K562 (cell line): Measurements from ENCODE around the gene NIFK. TPM values are rescaled to one million over a fixed set of nuclear protein-coding genes. Genes with fewer than 3 reads are reported as not detected.
A peak's percentile ranks its signal among the peaks of the same experiment; 100 is the strongest.

ENCODE experiments used
- ATAC-seq: fragments of 200-7000 bp; cut with Tn5 transposase; 3 replicates; pipeline ENCODE4 v1.9.1; 2020; ENCODE audit warnings: moderate library complexity
- BruUV-seq: library from RNA; stranded (reverse); fragments of 400-500 nt; replicated peaks from 2 replicates; lab custom pipeline; 2021; lab: Mats Ljungman, UMichigan
- CTCF ChIA-PET: fragments of 300-600 bp; formaldehyde crosslinking; extraction: SDS; loops from one replicate; lab custom pipeline; 2021; ENCODE audit warnings: low intra/inter-chr PET ratio; lab: Yijun Ruan, JAX
- POLR2A ChIA-PET: fragments of 300-600, 350-650 bp; sonication (Branson Sonifier 250); formaldehyde crosslinking; extraction: SDS; loops from one replicate; lab custom pipeline; 2021; ENCODE audit warnings: antibody characterized with exemption, inconsistent platforms; lab: Yijun Ruan, JAX
- DNase-seq, 4 experiments: peaks; one replicate each; pipeline versions ENCODE4 v3.0.0 to v3.0.0-alpha.2; 2011 to 2018; ENCODE audit warnings: low spot score in 3 of 4, mixed read lengths in 3 of 4; ENCODE audit errors: extremely low read depth in 1 of 4
- FAIRE-seq: peaks from 2 replicates; lab custom pipeline; 2011; peaks lifted over from hg19 to GRCh38; lab: Jason Lieb, UNC
- H2AFZ ChIP-seq: 2 replicates; pipeline ENCODE4 v1.6.0; 2011; ENCODE audit warnings: low read depth, low read length, control low read depth, inconsistent platforms
- H3K27ac ChIP-seq: fragments of 200-600 bp; 3 replicates; pipeline ENCODE4 v1.8.0; 2011; ENCODE audit warnings: low read depth, mild to moderate bottlenecking, control low read depth, inconsistent platforms, low read length, moderate library complexity, mixed read lengths; ENCODE audit errors: extremely low read depth
- H3K27me3 ChIP-seq, 2 experiments: fragments of 300-600 bp in 1 of 2; 2 replicates in 1 of 2; 3 replicates in 1 of 2; pipeline versions ENCODE4 v1.6.0 to v1.8.0; 2011; ENCODE audit warnings: inconsistent platforms in 2 of 2, low read length in 2 of 2, mild to moderate bottlenecking in 1 of 2, mixed read lengths in 1 of 2, moderate library complexity in 1 of 2; ENCODE audit not compliant: control insufficient read depth in 2 of 2, insufficient read depth in 2 of 2
- H3K36me3 ChIP-seq: fragments of 300-600 bp; 3 replicates; pipeline ENCODE4 v1.8.0; 2011; ENCODE audit warnings: mild to moderate bottlenecking, low read length, inconsistent platforms; ENCODE audit not compliant: control insufficient read depth, insufficient read depth
- H3K4me1 ChIP-seq, 2 experiments: fragments of 200-600 bp in 1 of 2; replicated peaks in 1 of 2; 2 replicates in 1 of 2; 3 replicates in 1 of 2; pipeline versions ENCODE4 v1.5.1 to v1.8.0; 2011; ENCODE audit warnings: inconsistent platforms in 2 of 2, low read length in 2 of 2, mild to moderate bottlenecking in 1 of 2, mixed read lengths in 1 of 2, moderate library complexity in 1 of 2; ENCODE audit not compliant: control insufficient read depth in 2 of 2, insufficient read depth in 2 of 2
- H3K4me2 ChIP-seq: 2 replicates; pipeline ENCODE4 v1.6.1; 2011; ENCODE audit warnings: low read length, control low read depth, inconsistent platforms, mixed read lengths; ENCODE audit not compliant: insufficient read depth
- H3K4me3 ChIP-seq: fragments of 200-600 bp; sonication (generic), shearing (Covaris generic); 2 replicates; pipeline ENCODE4 v1.5.1; 2016; ENCODE audit warnings: control low read depth, inconsistent platforms
- H3K79me2 ChIP-seq: fragments of 200-600 bp; 3 replicates; pipeline ENCODE4 v1.8.0; 2011; ENCODE audit warnings: low read length, inconsistent platforms; ENCODE audit not compliant: control insufficient read depth, insufficient read depth
- H3K9ac ChIP-seq, 2 experiments: 2 replicates each; pipeline versions ENCODE4 v1.6.0 to v1.6.1; 2011; ENCODE audit warnings: low read depth in 2 of 2, low read length in 2 of 2, control low read depth in 1 of 2, inconsistent platforms in 1 of 2, mild to moderate bottlenecking in 1 of 2, mixed read lengths in 1 of 2; ENCODE audit not compliant: insufficient read depth in 1 of 2
- H3K9me1 ChIP-seq: one replicate; pipeline ENCODE4 v1.6.0; 2011; ENCODE audit warnings: inconsistent platforms, mild to moderate bottlenecking, low read length, moderate library complexity; ENCODE audit not compliant: control insufficient read depth, insufficient read depth
- H3K9me3 ChIP-seq: replicated peaks from 2 replicates; pipeline ENCODE4 v1.5.1; 2011; ENCODE audit warnings: low read depth, low read length, inconsistent platforms; ENCODE audit not compliant: control insufficient read depth, insufficient read depth
- H4K20me1 ChIP-seq: replicated peaks from 2 replicates; pipeline ENCODE4 v1.6.1; 2011; ENCODE audit warnings: low read length, inconsistent platforms, mixed read lengths; ENCODE audit not compliant: control insufficient read depth, insufficient read depth
- CEBPG ChIP-seq, 3 experiments: fragments of 200-800 bp in 1 of 3; sonication (Bioruptor generic) in 1 of 3; sonication (generic) in 1 of 3; formaldehyde crosslinking in 1 of 3; IDR thresholded peaks in 2 of 3; conservative IDR thresholded peaks in 1 of 3; 2 replicates each; pipeline versions ENCODE4 v1.6.1 to v1.8.0; 2016 to 2022; ENCODE audit warnings: missing compliant biosample characterization in 2 of 3, missing genetic modification characterization in 2 of 3, mild to moderate bottlenecking in 1 of 3, missing genetic modification reagents in 1 of 3
- CTBP1 ChIP-seq: fragments of 450-650 bp; IDR thresholded peaks from 2 replicates; pipeline ENCODE4 v1.6.1; 2016; ENCODE audit warnings: borderline replicate concordance
- EP400 ChIP-seq: fragments of 450-650 bp; IDR thresholded peaks from 2 replicates; pipeline ENCODE4 v1.6.1; 2017; ENCODE audit warnings: antibody characterized with exemption, mild to moderate bottlenecking, moderate library complexity
- HDAC2 ChIP-seq: fragments of 450-650 bp; IDR thresholded peaks from 2 replicates; pipeline ENCODE4 v1.6.1; 2016; ENCODE audit warnings: mild to moderate bottlenecking
- MCM3 ChIP-seq: fragments of 450-650 bp; IDR thresholded peaks from 2 replicates; pipeline ENCODE4 v1.6.1; 2016
- NFIC ChIP-seq: fragments of 450-650 bp; IDR thresholded peaks from 2 replicates; pipeline ENCODE4 v1.6.1; 2017; ENCODE audit warnings: mild to moderate bottlenecking, inconsistent platforms
- PHTF2 ChIP-seq: fragments of 250-450 bp; sonication (Bioruptor Pico); IDR thresholded peaks from 2 replicates; pipeline ENCODE4 v1.5.0; 2021; ENCODE audit warnings: mild to moderate bottlenecking
- PPARD ChIP-seq: fragments of 250-450 bp; sonication (Bioruptor Pico); IDR thresholded peaks from 2 replicates; pipeline ENCODE4 v1.8.0; 2022; ENCODE audit warnings: inconsistent platforms, mild to moderate bottlenecking, moderate library complexity
- XRCC4 ChIP-seq: IDR thresholded peaks from one replicate; pipeline ENCODE4 v1.6.1; 2011; ENCODE audit not compliant: insufficient read depth, insufficient read length; ENCODE audit errors: extremely low read depth
- ZNF384 ChIP-seq: IDR thresholded peaks from 2 replicates; pipeline ENCODE4 v1.6.1; 2012; ENCODE audit warnings: low read depth, low read length, improper control_type of control experiment
- WGBS: fragments of 100-300 bp; shearing (Covaris generic); methylation state at CpG from one replicate; pipeline ENCODE4 v1.1.6; 2016; ENCODE audit warnings: low coverage, mixed read lengths; ENCODE audit not compliant: insufficient coverage; ENCODE audit errors: missing lambda C conversion rate; 5-methylcytosine and 5-hydroxymethylcytosine counted together
- in situ Hi-C: fragments of 300-500 bp; cut with MboI; formaldehyde crosslinking; loops from 4 replicates; pipeline ENCODE4 v1.15.0; 2018; ENCODE audit warnings: inconsistent platforms, mixed read lengths
- intact Hi-C: fragments of 100-400 bp; cut with micrococcal nuclease; formaldehyde crosslinking; loops from 2 replicates; pipeline ENCODE4 v1.14.2; 2022
- polyA plus RNA-seq, 8 experiments: library from polyadenylated mRNA; depleted of rRNA in 4 of 8; stranded (reverse) in 5 of 8; unstranded in 3 of 8; fragments of >200 nt; fragmentation: Nextera tagmentation in 2 of 8; fragmentation: Illumina TruSeq in 1 of 8; extraction: Ambion mirVana in 2 of 8; extraction: Trizol in 1 of 8; gene quantifications; 2 replicates each; pipeline versions ENCODE4 v1.2.1 to v1.2.3, GENCODE V29; 2011 to 2014; ENCODE audit warnings: inconsistent platforms in 1 of 8, missing spikeins in 1 of 8
- total RNA-seq, 7 experiments: library from RNA; depleted of rRNA in 6 of 7; stranded (reverse); fragments of >200 nt in 6 of 7; fragmentation: Illumina TruSeq in 2 of 7; extraction: Trizol in 2 of 7; gene quantifications; 2 replicates each; pipeline versions ENCODE4 v1.2.1 to v1.2.3, GENCODE V29; 2011 to 2021; ENCODE audit warnings: low replicate concordance in 1 of 7
- TF ChIP-seq, protein P1 (sequence below): fragments of 200-800 bp; sonication (Bioruptor generic); IDR thresholded peaks from 2 replicates; pipeline ENCODE4 v1.6.1; 2017; ENCODE audit warnings: missing genetic modification characterization, missing compliant biosample characterization
- TF ChIP-seq, protein P2 (sequence below): sonication (generic); formaldehyde crosslinking; IDR thresholded peaks from 2 replicates; pipeline ENCODE4 v1.8.1; 2023; ENCODE audit warnings: mild to moderate bottlenecking, missing genetic modification reagents

The NIFK gene
- total and polyA plus RNA-seq, 9 of the 15 experiments (the other 6 are each of a cell fraction or from before 2014, with no cell fraction given): 60.2 to 426 (median 183) TPM

DNA sequence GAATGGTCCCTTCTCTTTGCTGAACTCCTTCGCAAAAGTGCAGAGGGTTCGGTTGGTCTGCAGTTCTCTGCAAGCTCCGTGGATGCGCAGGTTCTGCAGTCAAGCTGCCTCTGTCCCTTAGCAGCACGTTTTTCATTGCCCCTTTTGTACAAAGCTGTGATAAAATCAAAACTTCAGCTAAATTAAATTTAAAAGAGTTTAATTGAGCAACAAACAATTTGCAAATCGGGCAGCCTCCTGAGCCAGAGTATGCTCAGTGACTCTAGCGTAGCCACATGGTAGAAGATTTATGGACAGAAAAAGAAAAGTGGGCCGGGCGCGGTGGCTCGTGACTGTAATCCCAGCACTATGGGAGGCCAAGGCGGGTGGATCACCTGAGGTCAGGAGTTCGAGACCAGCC, 37.6 kb upstream of the NIFK start:
- intact Hi-C loops (no loop called here), in situ Hi-C loops (no loop called here)
- Histone ChIP-seq H4K20me1 (no peaks in the 10 kb centered on the region), H3K4me2 (no peak overlapping the region), H3K4me3 (no peak overlapping the region), H3K36me3 (peaks cover 3% of the 10 kb centered on the region; the same call in 1 of the 3 replicates), H3K9me3 (no peaks in the 10 kb centered on the region), H3K4me1 (no peaks in the 10 kb centered on the region; a peak in 3 of 5 replicates), H2AFZ (no peak overlapping the region), H3K27ac (no peak overlapping the region), H3K79me2 (no peaks in the 10 kb centered on the region), H3K27me3 (peaks cover 2 to 5% of the 10 kb centered on the region in 2 experiments; a peak in 1 of 5 replicates), H3K9me1 (no peaks in the 10 kb centered on the region), H3K9ac (no peak overlapping the region)
- BruUV-seq: no TSS peak
- ATAC-seq (no peak), DNase-seq (no peak), FAIRE-seq (no peak)
- WGBS: 64% methylated on average over 13 of the region's 13 CpGs
- ChIA-PET POLR2A (no interaction called here), CTCF (no interaction called here)
- TF ChIP-seq HDAC2: no peak

DNA sequence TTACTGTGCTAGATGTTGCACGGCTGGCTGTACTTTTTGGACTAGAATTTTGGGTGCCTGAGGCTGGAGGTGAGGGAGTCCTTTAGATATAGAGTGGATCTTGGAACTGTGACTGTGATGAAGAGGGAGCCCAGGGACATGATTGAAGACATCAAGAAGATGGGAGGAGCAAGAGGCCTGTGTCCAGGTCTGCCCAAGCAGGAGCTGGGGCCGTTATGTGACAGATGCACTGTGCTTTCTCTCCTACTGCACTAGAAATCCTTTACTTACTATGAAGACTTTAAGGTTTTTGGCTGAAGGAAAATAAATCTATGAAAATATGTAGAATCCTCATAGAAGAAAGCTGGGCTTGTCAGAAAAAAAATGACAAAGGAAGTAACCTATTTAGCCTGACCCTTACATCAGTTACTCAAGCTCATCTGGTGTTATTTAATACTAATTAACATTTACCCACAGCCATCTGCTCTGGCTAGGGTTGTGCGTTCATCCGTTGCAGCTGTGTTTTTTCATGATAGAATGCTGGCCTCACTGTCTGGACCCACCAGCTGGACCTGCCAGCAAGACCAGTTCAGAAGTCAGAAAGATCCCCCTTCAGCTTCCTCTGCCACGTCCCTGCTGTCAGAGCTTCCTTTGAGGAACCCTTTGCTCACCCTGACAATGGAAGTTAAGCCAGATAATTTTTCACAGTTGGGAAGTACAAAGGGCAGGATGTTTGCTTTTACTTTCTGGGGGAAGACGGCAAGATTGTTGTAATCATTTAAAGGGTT, 35.5 kb upstream of the NIFK start:
- H3K4me3 ChIP-seq: no peak overlapping the region
- peak in 1 of 4 experiments; percentile 2 for DNase-seq
- in situ Hi-C loops: no loop called here
- peaks cover 18% of the 10 kb centered on the region; the same call in 2 of the 3 replicates for H3K36me3 ChIP-seq
- WGBS: 35% methylated on average over 6 of the region's 6 CpGs
- no peaks in the 10 kb centered on the region for H3K79me2 ChIP-seq
- intact Hi-C loops: no loop called here
- no peak overlapping the region for H3K9ac ChIP-seq
- H2AFZ ChIP-seq: no peak overlapping the region
- peak; percentile 11 for FAIRE-seq
- ATAC-seq: no peak
- H3K9me1 ChIP-seq: no peaks in the 10 kb centered on the region
- CTCF ChIA-PET: no interaction called here
- H3K27me3 ChIP-seq: peaks cover 0 to 4% of the 10 kb centered on the region in 2 experiments; a peak in 1 of 5 replicates
- H3K9me3 ChIP-seq: no peaks in the 10 kb centered on the region
- no peak overlapping the region for H3K4me2 ChIP-seq
- H3K4me1 ChIP-seq: no peaks in the 10 kb centered on the region; a peak in 3 of 5 replicates
- POLR2A ChIA-PET: interaction anchor here (0.7 to 1.7 kb wide), 5 partner anchors 8 to 271 kb away, joined by 3 to 6 read pairs (median 3); partner anchors contain the start of gene RNU4ATAC
- no TSS peak for BruUV-seq
- no peak overlapping the region for H3K27ac ChIP-seq
- H4K20me1 ChIP-seq: no peaks in the 10 kb centered on the region
- TF ChIP-seq ZNF384 (no peak), CTBP1 (no peak), NFIC (no peak), MCM3 (no peak), PPARD (CRISPR knock-in tag) (no peak), PHTF2 (CRISPR knock-in tag) (no peak), EP400 (no peak), XRCC4 (no peak), CEBPG (CRISPR knock-in tag; IDR thresholded peaks at IDR 0.05) (no peak), CEBPG (tag; conservative IDR thresholded peaks at IDR 0.05 in 1 of 2, IDR thresholded peaks at IDR 0.05 in 1 of 2) (no peak)
- TF ChIP-seq, protein P1, sequence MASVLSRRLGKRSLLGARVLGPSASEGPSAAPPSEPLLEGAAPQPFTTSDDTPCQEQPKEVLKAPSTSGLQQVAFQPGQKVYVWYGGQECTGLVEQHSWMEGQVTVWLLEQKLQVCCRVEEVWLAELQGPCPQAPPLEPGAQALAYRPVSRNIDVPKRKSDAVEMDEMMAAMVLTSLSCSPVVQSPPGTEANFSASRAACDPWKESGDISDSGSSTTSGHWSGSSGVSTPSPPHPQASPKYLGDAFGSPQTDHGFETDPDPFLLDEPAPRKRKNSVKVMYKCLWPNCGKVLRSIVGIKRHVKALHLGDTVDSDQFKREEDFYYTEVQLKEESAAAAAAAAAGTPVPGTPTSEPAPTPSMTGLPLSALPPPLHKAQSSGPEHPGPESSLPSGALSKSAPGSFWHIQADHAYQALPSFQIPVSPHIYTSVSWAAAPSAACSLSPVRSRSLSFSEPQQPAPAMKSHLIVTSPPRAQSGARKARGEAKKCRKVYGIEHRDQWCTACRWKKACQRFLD: no peak
- TF ChIP-seq, protein P2, sequence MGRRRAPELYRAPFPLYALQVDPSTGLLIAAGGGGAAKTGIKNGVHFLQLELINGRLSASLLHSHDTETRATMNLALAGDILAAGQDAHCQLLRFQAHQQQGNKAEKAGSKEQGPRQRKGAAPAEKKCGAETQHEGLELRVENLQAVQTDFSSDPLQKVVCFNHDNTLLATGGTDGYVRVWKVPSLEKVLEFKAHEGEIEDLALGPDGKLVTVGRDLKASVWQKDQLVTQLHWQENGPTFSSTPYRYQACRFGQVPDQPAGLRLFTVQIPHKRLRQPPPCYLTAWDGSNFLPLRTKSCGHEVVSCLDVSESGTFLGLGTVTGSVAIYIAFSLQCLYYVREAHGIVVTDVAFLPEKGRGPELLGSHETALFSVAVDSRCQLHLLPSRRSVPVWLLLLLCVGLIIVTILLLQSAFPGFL: no peak
